ENCODE measurements around the gene SLC45A1.

DNA sequence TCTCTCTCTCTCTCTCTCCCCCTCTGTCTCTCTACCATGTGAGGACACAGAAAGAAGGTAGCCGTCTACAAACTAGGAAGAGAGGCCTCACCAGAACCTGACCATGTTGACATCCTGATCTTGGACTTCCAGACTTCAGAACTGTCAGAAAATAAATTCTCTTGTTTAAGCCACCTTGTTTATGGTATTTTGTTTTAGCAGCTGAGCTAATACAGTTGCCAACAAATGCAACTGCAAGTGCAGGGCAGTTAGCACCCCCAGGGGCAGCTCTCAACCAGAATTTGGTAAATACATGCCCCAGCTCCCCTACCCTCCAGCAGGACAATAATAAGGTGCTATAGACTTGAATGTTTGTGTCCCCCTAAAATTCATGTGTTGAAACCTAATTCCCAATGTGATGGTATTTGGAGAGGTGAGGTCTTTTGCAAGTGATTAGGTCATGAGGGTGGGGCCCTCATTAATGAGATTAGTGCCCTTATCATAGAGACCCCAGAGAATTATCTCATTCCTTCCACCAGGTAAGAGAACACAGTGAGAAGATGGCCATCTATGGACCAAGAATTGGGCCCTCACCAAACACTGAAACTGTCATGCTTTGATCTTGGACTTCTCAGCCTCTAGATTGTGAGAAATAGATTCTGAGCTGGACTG is 6.7 kb upstream of the SLC45A1 start:
- no peak for TF ChIP-seq POLR2AphosphoS5 (IDR thresholded peaks at IDR 0.05; ENCODE audit: insufficient read depth in 1 of 2, low read depth in 1 of 2)
- TF ChIP-seq, protein P1, sequence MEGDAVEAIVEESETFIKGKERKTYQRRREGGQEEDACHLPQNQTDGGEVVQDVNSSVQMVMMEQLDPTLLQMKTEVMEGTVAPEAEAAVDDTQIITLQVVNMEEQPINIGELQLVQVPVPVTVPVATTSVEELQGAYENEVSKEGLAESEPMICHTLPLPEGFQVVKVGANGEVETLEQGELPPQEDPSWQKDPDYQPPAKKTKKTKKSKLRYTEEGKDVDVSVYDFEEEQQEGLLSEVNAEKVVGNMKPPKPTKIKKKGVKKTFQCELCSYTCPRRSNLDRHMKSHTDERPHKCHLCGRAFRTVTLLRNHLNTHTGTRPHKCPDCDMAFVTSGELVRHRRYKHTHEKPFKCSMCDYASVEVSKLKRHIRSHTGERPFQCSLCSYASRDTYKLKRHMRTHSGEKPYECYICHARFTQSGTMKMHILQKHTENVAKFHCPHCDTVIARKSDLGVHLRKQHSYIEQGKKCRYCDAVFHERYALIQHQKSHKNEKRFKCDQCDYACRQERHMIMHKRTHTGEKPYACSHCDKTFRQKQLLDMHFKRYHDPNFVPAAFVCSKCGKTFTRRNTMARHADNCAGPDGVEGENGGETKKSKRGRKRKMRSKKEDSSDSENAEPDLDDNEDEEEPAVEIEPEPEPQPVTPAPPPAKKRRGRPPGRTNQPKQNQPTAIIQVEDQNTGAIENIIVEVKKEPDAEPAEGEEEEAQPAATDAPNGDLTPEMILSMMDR (IDR thresholded peaks at IDR 0.05) = no peak
- TF ChIP-seq POLR2A (IDR thresholded peaks at IDR 0.05) = no peak

Data from vagina (tissue), 2 donors.